Activated CD4-positive, CD25-positive, alpha-beta regulatory T cell treated with anti-CD3 and anti-CD28 coated beads, Interleukin-2, amount 50 U/mL, for 24 hours (primary cell): ENCODE data around the gene DOCK9.

Experiments used
- ATAC-seq, 2 donors: fragments of 150-1000 bp; cut with Tn5 transposase; one replicate each; pipeline ENCODE4 v1.10.0; 2021; ENCODE audit warnings: mild to moderate bottlenecking in 1 of 2, moderate library complexity in 1 of 2

DOCK9 gene

DNA sequence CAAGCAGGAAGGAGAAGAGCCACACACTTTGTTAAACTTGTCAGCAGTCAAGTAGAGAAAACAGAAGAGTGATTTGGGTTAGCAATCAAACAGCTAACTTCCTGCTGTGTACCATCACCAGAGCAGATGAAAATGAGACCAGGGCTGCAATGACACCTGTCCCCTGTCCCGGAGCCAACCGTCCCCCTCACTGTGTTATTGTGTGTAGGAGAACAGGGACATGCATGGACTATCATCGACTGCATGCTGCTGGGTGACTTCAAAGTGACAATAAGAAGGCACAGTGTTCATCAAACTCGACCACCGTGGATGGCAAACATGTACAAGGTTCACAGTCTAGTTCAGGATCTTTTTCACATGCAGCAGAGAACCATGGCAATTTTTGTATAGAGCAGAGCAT lies 131.3 kb downstream of the DOCK9 start:
- no peak for ATAC-seq

DNA sequence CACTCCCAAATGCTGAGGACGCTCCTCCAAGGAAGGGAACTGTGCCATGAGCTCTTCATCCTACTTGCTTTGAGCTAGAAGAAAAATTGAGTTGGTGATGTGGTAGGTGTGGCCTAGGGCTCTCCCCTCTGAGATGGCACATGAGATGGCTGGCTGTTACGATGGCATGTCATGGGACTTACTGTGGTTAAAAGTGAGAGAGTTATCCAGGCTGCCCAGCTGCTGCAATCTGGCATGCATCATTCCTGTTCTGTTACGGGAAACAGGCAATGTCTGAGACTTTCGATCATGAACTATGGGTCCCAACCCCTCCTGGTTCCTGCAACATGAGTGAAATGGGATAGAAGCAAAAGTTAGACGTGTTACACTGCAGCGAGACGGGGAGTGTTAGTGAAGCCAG lies 132.1 kb downstream of the DOCK9 start:
- ATAC-seq: no peak

DNA sequence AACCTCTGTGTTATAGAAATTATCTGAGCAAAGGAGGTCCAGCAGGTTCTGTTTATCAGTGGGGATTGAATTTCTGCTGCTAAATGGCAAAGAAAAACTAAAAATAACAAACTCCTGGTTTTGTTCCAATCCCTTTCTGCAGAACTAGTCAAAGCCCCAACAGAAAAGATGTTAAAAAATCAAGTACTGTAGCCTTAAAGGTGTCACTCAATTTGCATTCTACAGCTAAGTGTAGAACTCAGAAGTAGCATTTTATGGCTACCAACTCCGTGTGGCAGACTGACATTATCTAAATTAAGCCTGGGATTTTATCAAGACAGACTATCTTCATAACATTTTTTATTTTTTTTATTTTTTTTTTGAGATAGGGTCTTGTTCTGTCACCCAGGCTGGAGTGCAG lies 133.8 kb downstream of the DOCK9 start:
- ATAC-seq: no peak

DNA sequence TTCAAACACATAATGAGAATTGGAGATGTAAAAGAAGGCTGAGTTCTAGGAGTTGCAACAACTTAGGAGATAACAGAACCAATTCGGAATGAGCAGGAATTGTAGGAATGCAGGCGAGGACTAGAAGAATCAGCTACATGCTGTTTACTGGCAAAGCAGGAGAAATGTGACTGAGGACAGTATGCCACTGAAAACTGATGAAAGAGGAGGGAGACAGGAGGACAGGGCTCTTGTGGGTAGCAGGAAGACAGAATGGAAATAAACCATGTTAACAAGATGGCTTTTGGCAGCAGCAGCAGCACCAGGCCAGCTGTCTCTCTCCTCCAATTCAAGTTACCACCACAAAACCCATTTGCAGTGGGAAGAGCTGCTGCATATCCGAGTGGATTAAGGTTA lies 134.4 kb downstream of the DOCK9 start:
- ATAC-seq: no peak

DNA sequence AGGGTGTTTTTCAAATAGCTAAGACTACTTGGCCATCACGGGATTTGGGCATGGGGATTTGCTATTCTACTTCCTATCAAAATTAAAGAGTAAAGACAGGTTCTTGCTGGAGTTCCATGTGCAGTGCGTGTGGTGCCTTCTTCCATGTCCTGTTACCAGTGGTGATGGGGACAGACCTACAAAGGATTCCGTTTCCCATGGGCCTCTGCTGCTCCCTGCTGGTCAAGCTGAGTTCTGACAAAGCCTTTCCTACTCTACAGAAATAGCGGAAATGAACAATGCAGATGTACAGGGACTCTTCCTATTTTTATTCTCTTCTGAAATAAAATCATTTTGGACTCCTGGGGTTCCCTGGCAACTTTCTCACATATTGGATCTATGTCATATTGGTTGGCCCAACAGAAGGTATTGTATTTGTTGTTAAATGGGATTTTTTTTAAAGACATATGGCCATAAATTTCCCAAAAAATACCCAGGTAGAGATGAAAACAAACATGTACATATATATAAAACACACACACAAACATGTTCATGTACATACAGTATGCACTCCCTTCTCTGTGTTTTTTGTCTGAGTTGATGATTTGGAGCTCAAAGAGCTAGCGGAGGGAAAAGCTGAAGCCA lies 134.9 kb downstream of the DOCK9 start:
- peak; percentile 72 to 75 for ATAC-seq

DNA sequence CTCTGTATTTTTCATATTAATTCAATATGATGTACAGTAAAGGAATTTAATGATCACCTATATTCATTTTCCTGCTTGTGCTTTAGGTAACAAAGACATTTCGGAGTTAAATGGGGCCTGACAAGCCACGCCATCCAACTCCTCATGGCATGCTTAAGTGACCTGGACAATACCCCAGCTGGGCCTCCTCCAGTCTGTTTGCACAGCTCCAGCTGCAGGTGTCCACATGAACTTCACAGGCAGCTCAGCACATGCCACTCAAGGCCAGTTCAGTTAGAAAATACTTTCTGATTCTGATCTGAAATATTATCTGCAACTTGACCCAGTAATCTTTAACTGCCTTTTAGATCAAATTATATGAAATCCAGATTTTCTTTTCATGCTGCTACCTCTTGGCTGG lies 135.8 kb downstream of the DOCK9 start:
- ATAC-seq: no peak

DNA sequence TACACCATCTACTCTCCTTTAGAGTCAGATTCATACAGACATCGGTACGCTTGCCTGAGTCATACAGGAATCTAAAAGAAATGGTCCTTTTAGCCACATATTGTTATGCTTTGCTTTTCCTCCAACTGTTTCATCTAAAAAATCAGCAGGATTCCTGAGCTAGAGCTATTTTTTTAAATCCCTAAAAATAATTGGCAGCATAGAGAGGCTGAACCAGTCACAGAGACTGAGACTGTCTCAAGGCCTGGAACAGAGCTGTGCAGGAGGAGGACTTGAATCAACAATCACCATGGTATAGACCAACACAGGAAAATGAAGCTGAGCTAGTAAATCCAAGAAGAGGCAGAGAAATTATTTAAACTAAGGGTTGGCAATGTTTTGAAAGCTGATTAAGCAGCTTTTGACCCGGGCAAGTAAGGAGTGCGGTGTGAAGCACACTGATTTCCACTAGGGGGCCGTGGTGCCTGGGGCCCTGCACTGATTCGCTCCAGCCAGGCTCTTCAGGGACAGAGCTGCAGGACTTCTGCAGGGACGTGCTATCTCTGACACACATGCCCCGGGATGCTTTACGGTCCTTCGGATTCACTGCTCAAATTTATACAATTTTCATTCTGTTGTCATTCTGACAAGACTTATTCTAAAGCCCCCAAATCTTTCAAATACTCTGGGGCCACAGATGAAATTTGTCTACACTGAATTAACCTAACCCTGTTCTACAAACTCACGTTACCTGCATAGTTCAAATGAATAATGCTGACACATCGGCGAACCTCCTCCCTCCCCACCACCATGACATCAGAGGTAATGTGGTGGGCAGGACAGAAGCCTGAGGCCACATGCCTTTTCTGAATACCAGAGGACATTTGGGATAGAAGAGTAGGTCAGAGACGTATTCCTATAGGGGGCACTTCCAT lies 137.8 kb downstream of the DOCK9 start:
- peak; percentile 56 to 79 for ATAC-seq

DNA sequence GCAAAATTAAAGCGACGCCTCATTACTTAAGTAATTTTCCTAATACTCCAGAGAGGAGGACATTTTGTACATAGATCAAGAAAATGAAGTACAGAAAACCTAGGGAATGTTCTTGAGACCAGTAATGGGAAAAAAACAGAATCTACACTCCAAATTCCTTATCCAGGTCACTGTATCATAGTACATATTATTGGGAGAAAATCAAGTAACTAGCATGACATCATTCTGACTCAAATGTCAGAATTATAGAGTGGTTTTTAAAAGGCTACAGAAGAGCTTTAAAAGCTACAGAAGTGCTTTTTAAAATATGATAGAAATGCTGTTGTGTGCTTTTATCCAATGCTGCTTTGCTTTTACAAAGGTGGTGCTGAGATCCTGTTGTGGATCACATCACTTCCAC lies 139.1 kb downstream of the DOCK9 start:
- no peak for ATAC-seq

DNA sequence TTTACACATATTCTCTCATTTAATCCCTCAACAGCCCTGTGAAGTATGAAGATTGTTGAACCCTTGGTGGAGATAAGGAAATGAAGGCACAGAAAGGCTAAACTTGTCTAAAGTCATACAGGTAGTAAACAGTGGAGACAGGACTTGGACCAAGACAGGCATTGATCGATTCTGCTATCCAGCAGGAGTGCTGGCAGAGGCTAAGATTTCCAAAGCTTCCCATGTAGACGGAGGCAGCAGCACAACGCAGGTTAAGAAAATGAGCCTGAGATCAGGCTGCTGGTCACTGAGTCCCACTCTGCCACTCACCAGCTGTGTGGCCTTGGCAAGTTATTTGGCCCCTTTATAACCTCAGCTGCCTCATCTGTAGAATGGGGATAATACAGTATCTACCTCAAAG lies 140.0 kb downstream of the DOCK9 start:
- ATAC-seq: no peak

DNA sequence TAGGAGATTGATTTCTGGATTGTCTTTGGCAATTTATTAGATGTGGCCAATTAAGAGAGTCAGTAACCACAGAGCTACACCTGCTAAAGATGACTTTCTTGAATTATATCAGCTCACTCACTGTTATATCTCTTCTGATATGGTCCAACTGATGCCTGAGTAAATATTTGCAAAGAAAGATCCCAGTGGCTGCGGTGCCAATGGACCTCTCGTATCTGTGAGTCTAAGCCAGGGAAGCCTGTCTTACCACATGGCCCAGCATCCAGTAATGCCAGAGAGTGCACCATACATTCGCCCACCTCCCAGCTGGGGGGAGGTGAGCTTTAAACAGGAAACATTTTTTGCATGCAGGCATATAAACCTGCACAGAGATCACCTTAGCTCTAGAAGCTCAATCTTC lies 142.7 kb downstream of the DOCK9 start:
- no peak for ATAC-seq

DNA sequence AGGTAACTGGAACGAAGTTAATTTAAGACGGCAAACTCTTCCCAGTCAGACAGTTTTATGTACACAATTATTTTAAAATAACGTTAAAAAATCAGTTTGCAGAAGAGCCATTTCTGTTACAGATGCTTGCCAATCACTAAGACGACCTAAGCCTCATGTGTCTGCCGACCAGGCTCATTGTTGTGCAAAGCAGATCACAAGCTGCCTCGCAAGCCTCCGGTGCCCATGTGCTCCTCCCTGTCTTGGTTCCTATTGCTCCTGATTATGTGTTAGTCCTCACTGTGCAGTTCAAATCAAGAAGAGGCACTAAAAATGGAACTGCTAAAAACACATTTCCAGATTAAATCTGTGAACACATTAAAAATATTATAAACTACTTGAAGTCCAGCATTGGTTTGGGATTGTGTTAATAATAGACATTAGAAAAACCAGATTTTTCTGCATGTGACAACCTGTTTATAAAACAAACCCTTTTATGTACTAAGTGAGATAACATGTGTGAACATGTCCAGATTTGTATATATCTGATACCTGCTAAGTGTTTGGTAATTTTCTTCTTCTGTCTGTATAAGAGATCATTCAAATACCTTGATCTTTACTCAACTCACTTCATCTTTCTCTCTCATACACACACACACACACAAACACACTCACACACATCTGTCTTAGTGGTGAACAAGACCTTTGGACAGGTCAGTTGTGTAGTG lies 143.5 kb downstream of the DOCK9 start:
- ATAC-seq: no peak

DNA sequence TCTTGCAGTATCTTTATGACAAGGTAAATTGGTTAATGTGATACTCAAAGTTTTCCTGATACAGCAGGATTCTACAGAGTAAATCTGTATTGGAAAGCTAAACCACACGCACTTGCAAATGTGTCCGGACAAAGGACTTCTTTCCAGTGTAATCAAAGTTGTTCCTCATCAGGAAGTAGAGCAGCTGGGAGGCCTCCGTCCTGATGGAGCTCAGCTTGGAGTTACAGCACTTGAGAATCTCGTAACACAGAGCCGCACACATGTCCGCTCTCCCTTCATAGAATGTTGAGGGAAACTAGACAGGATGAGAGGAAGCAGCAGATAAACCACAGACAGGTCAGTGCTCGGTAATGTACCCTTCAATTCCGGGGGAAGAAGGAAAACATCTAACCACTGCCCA lies 146.6 kb downstream of the DOCK9 start:
- ATAC-seq: no peak

DNA sequence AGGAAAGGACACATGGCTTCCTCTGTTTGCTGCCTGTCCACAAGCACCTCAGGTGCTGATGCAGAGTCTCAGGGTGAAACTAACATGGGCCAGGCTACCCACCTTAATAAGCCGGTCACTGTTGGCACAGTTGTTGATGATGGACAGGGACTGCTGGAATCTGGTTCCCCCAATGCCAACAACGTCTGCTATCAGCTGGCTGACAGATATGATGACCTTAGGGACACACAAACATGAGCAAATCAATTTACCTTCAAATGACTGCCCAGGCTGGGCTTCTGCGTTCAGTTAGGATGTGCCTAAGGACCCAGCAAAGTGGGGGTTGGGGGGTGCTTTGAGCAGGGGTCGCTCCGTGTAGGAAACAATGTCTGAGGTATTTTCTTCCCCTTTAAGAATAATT lies 148.3 kb downstream of the DOCK9 start:
- no peak for ATAC-seq

DNA sequence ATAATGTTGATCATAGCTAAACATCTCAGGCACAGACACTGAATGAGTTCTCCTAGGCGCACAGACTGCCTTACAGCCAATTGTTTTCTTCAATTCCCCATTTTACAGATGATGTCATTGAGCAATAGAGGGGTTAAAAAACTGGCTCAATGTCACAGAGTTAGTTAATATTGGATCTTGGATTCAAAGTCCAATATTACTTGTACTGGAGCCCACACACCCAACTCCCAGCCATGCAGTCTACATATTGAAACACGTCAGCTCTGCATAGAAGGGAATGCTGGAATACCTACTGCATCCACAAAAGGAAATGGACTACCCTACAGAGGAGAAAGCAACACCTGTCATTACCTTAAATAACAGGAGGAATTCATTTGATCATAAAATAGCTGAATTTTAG lies 149.2 kb downstream of the DOCK9 start:
- no peak for ATAC-seq

DNA sequence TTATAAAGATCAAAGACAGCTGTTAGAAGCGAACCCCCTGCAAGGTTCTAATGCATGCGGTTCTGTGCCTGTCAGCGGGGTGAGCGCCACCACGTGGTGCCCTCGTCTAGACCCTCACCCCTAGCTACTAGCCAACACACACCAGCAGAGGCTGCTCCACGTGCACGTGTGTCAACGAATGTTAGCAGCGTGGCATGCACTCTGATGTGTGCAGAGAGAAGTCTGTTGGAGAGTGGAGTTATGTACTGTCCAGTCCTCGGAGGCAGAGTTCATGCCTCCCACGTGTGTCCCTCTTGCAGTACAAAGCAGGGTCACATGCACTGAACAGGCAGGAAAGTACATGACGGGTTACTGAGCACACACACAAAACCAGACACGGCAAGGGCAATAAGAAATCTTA lies 150.4 kb downstream of the DOCK9 start:
- ATAC-seq: no peak

DNA sequence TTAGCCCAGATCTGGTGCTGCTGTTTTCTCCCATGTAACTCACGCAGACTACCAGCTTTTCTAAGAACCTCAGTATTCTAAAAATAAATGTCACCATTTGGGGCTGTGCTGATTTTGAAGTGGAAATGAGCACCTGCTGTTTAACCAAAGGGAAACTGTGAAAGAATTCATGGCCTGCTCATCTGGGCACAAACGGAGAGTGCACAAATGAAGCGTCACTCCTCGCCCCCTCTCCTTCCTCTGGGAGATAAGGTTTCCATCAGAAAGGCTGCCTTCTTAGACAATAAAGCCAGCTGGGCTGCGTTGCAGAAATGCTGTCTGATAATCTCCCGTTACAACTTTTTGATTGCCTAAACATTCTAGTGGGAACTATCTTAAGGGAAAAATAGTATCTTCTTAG lies 151.7 kb downstream of the DOCK9 start:
- ATAC-seq: no peak

DNA sequence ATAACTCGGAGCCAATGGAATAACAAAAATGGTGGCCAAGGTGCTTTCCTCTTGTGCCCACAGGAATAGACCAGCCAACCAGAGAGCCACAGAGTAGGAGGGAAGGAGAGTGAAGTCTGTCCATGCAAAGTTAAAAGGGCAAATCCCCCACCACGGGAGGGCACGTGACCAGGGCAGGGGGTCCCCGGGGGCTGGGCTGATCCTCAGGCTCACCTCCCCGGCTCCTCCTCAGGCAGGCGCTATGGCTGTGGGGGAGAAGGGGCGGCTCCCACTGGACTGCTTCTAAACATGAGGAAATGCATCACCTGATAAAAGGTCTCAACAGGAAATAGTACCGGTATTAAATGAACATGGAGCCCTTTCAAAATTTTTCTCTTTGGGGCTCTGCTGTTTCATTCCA lies 152.2 kb downstream of the DOCK9 start:
- ATAC-seq: no peak

DNA sequence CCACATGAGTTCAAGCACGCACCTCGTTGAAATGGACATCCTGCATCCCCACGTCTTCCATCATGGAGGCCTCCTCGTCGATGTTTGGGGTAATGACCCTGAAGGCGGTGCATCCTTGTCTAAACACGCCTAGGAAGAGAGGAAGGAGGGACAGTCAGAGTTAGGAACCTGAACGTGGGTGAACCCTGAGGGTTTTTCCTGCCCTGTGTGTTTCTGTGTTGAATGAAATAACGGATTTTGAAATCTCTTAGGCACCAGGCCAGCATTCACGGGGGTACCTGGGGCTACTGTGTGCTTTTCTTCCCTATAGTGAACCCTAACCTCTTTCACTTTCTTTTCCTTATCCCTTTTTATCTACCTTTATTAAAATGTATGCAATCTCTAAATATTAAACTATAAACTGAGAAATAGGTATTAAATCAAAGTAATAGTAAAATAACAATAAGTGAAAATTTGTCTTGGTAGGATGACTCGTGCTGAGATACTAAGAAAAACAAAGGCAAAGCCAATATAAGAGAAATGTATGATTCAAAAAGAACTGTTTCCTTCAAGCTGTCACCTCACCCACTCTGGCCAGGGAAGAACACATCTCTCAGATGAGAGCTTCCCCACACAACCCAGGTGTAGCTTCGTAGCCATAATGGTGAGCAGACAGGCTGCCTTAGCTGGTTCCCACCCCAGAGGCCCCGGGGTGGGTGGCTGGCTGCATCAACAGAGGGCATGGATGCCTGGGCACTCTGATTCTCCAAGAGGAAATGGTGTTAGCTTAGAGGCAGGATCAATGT lies 153.3 kb downstream of the DOCK9 start:
- peak in 1 of 2 donors; percentile 24 for ATAC-seq

DNA sequence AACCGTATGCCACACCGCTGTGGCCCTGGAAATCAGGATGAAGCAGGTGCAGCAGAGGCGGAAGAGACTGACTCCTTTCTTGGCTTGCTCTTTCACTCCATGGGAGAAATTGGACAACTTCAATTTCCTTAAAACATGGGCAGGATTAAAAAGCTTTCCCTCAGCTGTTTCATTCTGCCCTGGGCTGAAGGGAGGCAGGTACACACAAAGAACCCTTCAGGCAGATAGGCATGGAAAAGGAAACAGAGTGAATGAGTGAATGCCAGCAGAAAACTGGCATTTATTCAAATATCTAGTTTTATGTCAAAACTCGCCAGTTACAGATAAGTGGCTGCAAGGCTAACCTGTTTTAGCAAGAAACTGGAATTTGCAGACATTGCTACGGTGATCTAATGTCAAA lies 154.4 kb downstream of the DOCK9 start:
- ATAC-seq: no peak

DNA sequence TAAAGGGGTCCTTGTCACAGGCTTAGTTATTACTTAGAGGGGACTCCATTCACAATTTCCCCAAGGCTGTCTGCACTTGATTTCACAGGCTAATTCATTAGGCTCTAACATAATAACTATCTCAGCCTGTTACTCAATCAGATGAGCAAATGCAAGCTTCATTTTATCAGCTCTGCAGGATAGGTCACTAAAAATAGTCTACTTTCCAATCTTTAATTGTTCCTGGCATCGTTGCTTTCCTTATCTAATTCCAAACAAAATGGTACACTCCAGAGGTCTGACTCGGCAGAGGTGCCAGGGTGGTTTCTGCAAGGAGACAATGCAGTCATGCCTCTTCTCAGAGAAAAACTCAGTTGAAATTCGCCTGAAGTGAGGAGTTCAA lies 155.6 kb downstream of the DOCK9 start:
- no peak for ATAC-seq

DNA sequence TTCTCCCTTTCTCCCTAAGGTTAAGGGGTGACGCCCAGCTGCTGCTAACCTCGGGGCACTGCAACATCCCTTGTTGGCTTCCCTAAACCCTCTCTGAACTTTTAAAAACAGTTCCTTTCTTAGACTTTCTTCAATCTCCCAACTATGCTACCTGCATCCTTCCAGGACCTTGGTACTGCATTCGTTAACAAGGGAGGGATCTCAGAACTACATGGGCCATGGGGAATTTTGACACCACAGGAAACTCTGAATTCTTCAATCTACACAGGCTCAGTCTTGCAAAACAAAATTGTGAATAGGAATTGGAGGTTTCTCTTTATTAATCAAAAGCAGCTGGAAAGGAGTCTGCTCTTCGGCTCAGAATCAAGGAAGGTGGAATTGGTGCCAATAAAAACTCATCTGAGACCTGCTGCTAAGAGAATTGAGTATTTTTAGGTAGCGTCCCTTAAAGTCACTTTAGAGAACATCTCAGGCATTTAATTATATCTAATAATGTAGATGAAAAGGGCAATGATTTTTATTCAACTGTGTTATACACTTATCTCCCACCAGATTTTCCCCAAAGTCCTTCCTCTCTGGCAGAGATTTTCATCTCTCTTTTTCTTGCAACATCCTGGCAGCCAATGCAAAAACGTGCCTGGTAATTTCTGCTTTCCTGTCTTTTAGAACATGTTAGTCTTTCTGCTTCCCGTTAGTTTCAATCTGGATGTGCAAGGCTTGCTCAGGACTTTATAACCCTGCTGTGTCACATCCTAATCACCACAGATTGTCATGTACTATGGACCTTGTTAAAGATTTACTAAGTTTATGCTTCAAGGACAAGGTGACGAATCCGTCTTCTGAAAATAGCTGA lies 156.3 kb downstream of the DOCK9 start:
- no peak for ATAC-seq

DNA sequence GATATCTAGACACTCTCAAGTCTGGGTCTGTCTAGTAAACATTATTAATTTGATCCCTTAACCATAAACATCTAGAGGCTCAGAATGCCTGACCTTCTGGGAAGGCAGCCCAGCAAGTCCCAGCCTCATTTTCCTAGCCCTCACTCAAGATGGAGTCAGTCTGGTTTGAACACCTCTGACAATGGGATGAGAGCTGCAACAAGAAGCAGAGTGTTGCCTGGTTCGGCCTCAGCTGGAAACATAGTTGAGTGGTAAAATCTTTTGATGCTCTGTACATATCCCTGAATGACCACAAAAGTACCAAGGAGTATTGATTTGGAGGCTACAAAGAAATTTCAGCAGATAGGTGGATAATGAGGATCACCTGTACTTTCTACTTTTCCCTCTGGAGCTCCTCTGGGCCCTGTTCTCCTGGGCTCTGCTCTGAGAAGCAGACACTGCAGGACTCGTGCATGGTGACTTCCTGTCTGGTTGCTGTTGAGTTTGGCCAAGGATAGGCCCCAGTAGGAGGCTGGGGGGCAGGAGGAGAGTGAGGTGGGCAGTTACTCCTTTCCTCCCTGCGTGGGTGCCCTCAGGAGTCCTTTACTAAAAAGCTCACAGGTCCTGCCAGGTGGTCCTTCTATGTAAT lies 157.0 kb downstream of the DOCK9 start:
- no peak for ATAC-seq
